Lung (tissue), 12 donors: ENCODE results near the gene CPT2. TPM values are rescaled to one million over a fixed set of nuclear protein-coding genes. Genes with fewer than 3 reads are reported as not detected.
A peak's percentile ranks its signal among the peaks of the same experiment; 100 is the strongest.

ENCODE experiments used
- ATAC-seq: fragments of 200-7000 bp; cut with Tn5 transposase; one replicate; pipeline ENCODE4 v1.9.1; 2020; ENCODE audit warnings: moderate number of reproducible peaks; ENCODE audit not compliant: insufficient read depth, low FRiP score
- DNase-seq, 3 donors: peaks; one replicate each; pipeline ENCODE4 v3.0.0-alpha.2; 2013 to 2017
- H3K27ac ChIP-seq, 2 donors: one replicate each; pipeline ENCODE4 v1.5.1; 2013; ENCODE audit warnings: mild to moderate bottlenecking in 2 of 2, moderate library complexity in 2 of 2, control low read depth in 1 of 2, inconsistent platforms in 1 of 2, low read depth in 1 of 2, low read length in 1 of 2
- H3K27me3 ChIP-seq, 3 donors: one replicate each; pipeline ENCODE4 v1.5.1; 2013; ENCODE audit warnings: low read length in 2 of 3; ENCODE audit not compliant: control insufficient read depth in 3 of 3, insufficient read depth in 3 of 3
- H3K36me3 ChIP-seq, 4 donors: one replicate each; pipeline ENCODE4 v1.5.1; 2013; ENCODE audit warnings: low read length in 4 of 4, mild to moderate bottlenecking in 1 of 4, moderate library complexity in 1 of 4; ENCODE audit not compliant: control insufficient read depth in 4 of 4, insufficient read depth in 4 of 4
- H3K4me1 ChIP-seq, 5 donors: one replicate each; pipeline ENCODE4 v1.5.1; 2013; ENCODE audit warnings: low read length in 5 of 5, mild to moderate bottlenecking in 2 of 5, moderate library complexity in 1 of 5; ENCODE audit not compliant: control insufficient read depth in 5 of 5, insufficient read depth in 5 of 5
- H3K4me3 ChIP-seq: one replicate; pipeline ENCODE4 v1.5.1; 2013; ENCODE audit warnings: mild to moderate bottlenecking, control low read depth, moderate library complexity
- H3K9ac ChIP-seq, 2 donors: one replicate each; pipeline ENCODE4 v1.5.1; 2013; ENCODE audit warnings: low read length in 2 of 2, control low read depth in 1 of 2; ENCODE audit not compliant: insufficient read depth in 1 of 2
- H3K9me3 ChIP-seq, 4 donors: one replicate each; pipeline ENCODE4 v1.5.1; 2013; ENCODE audit warnings: low read length in 3 of 4, mild to moderate bottlenecking in 1 of 4, moderate library complexity in 1 of 4; ENCODE audit not compliant: control insufficient read depth in 4 of 4, insufficient read depth in 3 of 4
- CTCF ChIP-seq: IDR thresholded peaks from 2 replicates; pipeline ENCODE4 v1.5.1; 2012; ENCODE audit warnings: mild to moderate bottlenecking; ENCODE audit errors: control extremely low read depth, extremely low read depth
- WGBS, 2 donors: extraction: QIAGEN DNeasy Blood & Tissue Kit; methylation state at CpG; one replicate each; pipeline ENCODE4 v1.1.7; 2013; 5-methylcytosine and 5-hydroxymethylcytosine counted together
- polyA plus RNA-seq, 2 donors: library from polyadenylated mRNA; stranded (reverse); fragments of 200-250 nt; gene quantifications; one replicate each; pipeline ENCODE4 v1.2.1, GENCODE V29; 2013
- total RNA-seq, 2 donors: library from RNA; depleted of rRNA in 1 of 2; stranded (reverse); fragments of >200 nt in 1 of 2; gene quantifications; one replicate each; pipeline ENCODE4 v1.2.1, GENCODE V29; 2014 to 2021
- donor health status: control.
- donor health status: control.
- donor health status: Bipolar disorder and iron deficiency.
- donor health status: healthy.
- donor health status: DM: yes; HTN: yes; CAD: no.

Gene CPT2
- total and polyA plus RNA-seq, 4 donors: 11.5 to 26.4 (median 18.7) TPM

GRCh38 chr1:53214376-53214940, 17.8 kb downstream of the CPT2 start:
- TF ChIP-seq CTCF: no peak
- H3K9me3 ChIP-seq: no peaks in the 10 kb centered on the region

GRCh38 chr1:53218201-53218600, 21.6 kb downstream of the CPT2 start:
- 96 to 97% methylated on average over 7 of the region's 7 CpGs for whole genome bisulfite sequencing, 2 donors
- Histone ChIP-seq H3K4me3 (no peak overlapping the region), H3K9ac (no peak overlapping the region), H3K27me3 (no peaks in the 10 kb centered on the region), H3K27ac (no peak overlapping the region), H3K36me3 (peaks cover 4 to 22% (median 13%) of the 10 kb centered on the region in 4 donors), H3K4me1 (peaks cover 0 to 17% (median 3%) of the 10 kb centered on the region in 5 donors), H3K9me3 (no peaks in the 10 kb centered on the region)
- TF ChIP-seq CTCF: no peak
- ATAC-seq (no peak), DNase-seq (no peak)

More at GRCh38 chr1:53214376-53214940, 17.8 kb downstream of the CPT2 start:
- Histone ChIP-seq H3K36me3 (peaks cover 14 to 35% (median 28%) of the 10 kb centered on the region in 4 donors), H3K4me3 (no peak overlapping the region), H3K9ac (no peak overlapping the region), H3K27me3 (no peaks in the 10 kb centered on the region), H3K4me1 (peaks cover 0 to 6% (median 2%) of the 10 kb centered on the region in 5 donors), H3K27ac (no peak overlapping the region)
- 92 to 97% methylated on average over 5 of the region's 5 CpGs for WGBS, 2 donors
- ATAC-seq (no peak), DNase-seq (no peak)

- peak overlapping the region; percentile 59 to 96 for H3K27ac ChIP-seq
These were observed 23.1 kb downstream of the CPT2 start for GRCh38 chr1:53219711-53220110.

More at GRCh38 chr1:53219711-53220110, 23.1 kb downstream of the CPT2 start:
- ATAC-seq (no peak), DNase-seq (peak in 1 of 3 donors; percentile 5)
- H3K4me3 ChIP-seq: peak overlapping the region; percentile 92
- no peaks in the 10 kb centered on the region for H3K27me3 ChIP-seq
- H3K4me1 ChIP-seq: peaks cover 0 to 17% (median 3%) of the 10 kb centered on the region in 5 donors
- H3K9me3 ChIP-seq: no peaks in the 10 kb centered on the region
- peak overlapping the region; percentile 74 to 92 for H3K9ac ChIP-seq
- 21 to 31% methylated on average over 8 of the region's 8 CpGs for WGBS, 2 donors
- H3K36me3 ChIP-seq: peaks cover 2 to 16% (median 8%) of the 10 kb centered on the region in 4 donors
- no peak for TF ChIP-seq CTCF
